ENCODE measurements around the gene FAM228B.

FAM228B gene

DNA sequence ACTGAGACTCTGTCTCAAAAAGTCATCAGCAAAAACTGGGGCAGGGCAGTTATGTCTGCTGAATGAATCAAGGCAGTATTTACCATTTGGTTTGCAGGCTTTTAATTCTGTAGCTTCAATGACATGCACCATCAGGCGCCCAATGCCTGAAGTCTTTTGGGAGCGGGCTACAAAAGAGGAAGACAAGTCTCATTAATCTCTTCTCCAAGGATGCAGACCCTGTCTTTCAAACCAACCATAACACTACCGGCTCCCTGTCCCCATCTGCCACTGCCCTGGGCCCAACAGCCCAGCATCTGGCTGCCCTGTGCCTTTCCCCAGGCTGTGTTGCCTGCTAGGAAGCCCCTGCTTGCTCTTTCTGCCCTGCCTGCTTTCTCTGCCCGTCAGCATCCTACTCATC, 81.9 kb downstream of the FAM228B start:
- no peaks in the 10 kb centered on the region for H3K4me1 ChIP-seq (ENCODE audit: control insufficient read depth, insufficient read depth, low read length)
- no peak for DNase-seq (ENCODE audit: low read depth)
- H3K9me3 ChIP-seq (ENCODE audit: control insufficient read depth, low read length): no peaks in the 10 kb centered on the region
- peaks cover 45% of the 10 kb centered on the region for H3K36me3 ChIP-seq (ENCODE audit: control insufficient read depth, insufficient read depth, low read length, severe bottlenecking)
- H3K27me3 ChIP-seq (replicated peaks; ENCODE audit: control insufficient read depth, insufficient read depth, low read length): no peaks in the 10 kb centered on the region
- H3K4me3 ChIP-seq (ENCODE audit: low read length): no peak overlapping the region
- H3K9ac ChIP-seq (ENCODE audit: low read length): no peak overlapping the region

DNA sequence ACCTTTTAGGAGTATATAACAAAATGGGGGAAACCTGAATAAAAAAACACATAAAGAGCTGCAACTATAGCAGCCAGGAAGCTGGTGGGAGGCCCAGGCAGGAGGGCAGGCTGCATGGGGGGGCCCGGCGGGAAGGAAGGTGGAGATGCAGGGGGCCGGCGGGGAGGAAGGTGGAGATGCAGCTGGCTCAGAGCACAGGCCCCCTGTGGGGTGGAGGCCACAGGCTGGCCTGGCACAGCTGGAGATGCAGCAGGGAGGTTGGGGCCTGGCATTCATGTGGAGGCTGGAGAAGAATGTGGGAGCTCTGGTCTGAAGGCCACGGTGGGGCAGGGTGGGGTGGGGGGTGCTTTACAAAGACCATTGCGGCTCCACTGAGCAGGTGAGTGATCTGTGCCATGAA, 83.0 kb downstream of the FAM228B start:
- peaks cover 45% of the 10 kb centered on the region for H3K36me3 ChIP-seq (ENCODE audit: control insufficient read depth, insufficient read depth, low read length, severe bottlenecking)
- no peaks in the 10 kb centered on the region for H3K4me1 ChIP-seq (ENCODE audit: control insufficient read depth, insufficient read depth, low read length)
- H3K9ac ChIP-seq (ENCODE audit: low read length): no peak overlapping the region
- no peak for DNase-seq (ENCODE audit: low read depth)
- H3K4me3 ChIP-seq (ENCODE audit: low read length): no peak overlapping the region
- H3K27me3 ChIP-seq (replicated peaks; ENCODE audit: control insufficient read depth, insufficient read depth, low read length): no peaks in the 10 kb centered on the region
- no peaks in the 10 kb centered on the region for H3K9me3 ChIP-seq (ENCODE audit: control insufficient read depth, low read length)

GRCh38 chr2:24206714-24207113, 83.4 kb downstream of the FAM228B start:
- Histone ChIP-seq H3K36me3 (ENCODE audit: control insufficient read depth, insufficient read depth, low read length, severe bottlenecking) (peaks cover 49% of the 10 kb centered on the region), H3K9me3 (ENCODE audit: control insufficient read depth, low read length) (no peaks in the 10 kb centered on the region), H3K4me3 (ENCODE audit: low read length) (no peak overlapping the region), H3K9ac (ENCODE audit: low read length) (no peak overlapping the region), H3K27me3 (replicated peaks; ENCODE audit: control insufficient read depth, insufficient read depth, low read length) (no peaks in the 10 kb centered on the region), H3K4me1 (ENCODE audit: control insufficient read depth, insufficient read depth, low read length) (no peaks in the 10 kb centered on the region)
- no peak for DNase-seq (ENCODE audit: low read depth)

GRCh38 chr2:24207359-24207758, 84.1 kb downstream of the FAM228B start:
- Histone ChIP-seq H3K9me3 (ENCODE audit: control insufficient read depth, low read length) (no peaks in the 10 kb centered on the region), H3K27me3 (replicated peaks; ENCODE audit: control insufficient read depth, insufficient read depth, low read length) (no peaks in the 10 kb centered on the region), H3K9ac (ENCODE audit: low read length) (no peak overlapping the region), H3K4me1 (ENCODE audit: control insufficient read depth, insufficient read depth, low read length) (no peaks in the 10 kb centered on the region), H3K36me3 (ENCODE audit: control insufficient read depth, insufficient read depth, low read length, severe bottlenecking) (peaks cover 55% of the 10 kb centered on the region), H3K4me3 (ENCODE audit: low read length) (no peak overlapping the region)
- no peak for DNase-seq (ENCODE audit: low read depth)

DNA sequence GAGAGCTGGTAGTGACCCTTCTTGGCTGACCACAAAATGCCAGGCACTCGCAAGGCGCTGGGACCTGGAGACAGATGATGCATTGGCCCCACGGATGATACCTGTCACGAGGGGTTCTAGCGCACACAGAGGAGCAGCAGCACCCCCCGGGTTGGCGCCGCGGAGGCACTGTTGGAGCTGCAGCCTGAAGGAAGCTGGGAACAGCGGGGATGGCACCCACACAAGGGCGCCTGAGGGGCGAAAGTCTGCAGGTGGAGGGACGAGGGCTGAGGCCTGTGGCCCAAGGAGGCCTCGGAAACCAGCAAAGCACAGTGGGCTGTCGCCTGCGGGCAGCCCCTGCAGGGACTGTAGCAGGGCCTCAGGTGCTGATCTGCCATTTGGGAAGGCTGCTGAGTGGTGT, 85.2 kb downstream of the FAM228B start:
- Histone ChIP-seq H3K4me3 (ENCODE audit: low read length) (no peak overlapping the region), H3K9ac (ENCODE audit: low read length) (no peak overlapping the region), H3K36me3 (ENCODE audit: control insufficient read depth, insufficient read depth, low read length, severe bottlenecking) (peaks cover 53% of the 10 kb centered on the region), H3K4me1 (ENCODE audit: control insufficient read depth, insufficient read depth, low read length) (no peaks in the 10 kb centered on the region), H3K27me3 (replicated peaks; ENCODE audit: control insufficient read depth, insufficient read depth, low read length) (no peaks in the 10 kb centered on the region), H3K9me3 (ENCODE audit: control insufficient read depth, low read length) (no peaks in the 10 kb centered on the region)
- no peak for DNase-seq (ENCODE audit: low read depth)

GRCh38 chr2:24209389-24210105, 86.3 kb downstream of the FAM228B start:
- Histone ChIP-seq H3K9ac (ENCODE audit: low read length) (no peak overlapping the region), H3K4me3 (ENCODE audit: low read length) (no peak overlapping the region), H3K4me1 (ENCODE audit: control insufficient read depth, insufficient read depth, low read length) (no peaks in the 10 kb centered on the region), H3K9me3 (ENCODE audit: control insufficient read depth, low read length) (no peaks in the 10 kb centered on the region), H3K36me3 (ENCODE audit: control insufficient read depth, insufficient read depth, low read length, severe bottlenecking) (peaks cover 49% of the 10 kb centered on the region), H3K27me3 (replicated peaks; ENCODE audit: control insufficient read depth, insufficient read depth, low read length) (no peaks in the 10 kb centered on the region)
- DNase-seq (ENCODE audit: low read depth): no peak

DNA sequence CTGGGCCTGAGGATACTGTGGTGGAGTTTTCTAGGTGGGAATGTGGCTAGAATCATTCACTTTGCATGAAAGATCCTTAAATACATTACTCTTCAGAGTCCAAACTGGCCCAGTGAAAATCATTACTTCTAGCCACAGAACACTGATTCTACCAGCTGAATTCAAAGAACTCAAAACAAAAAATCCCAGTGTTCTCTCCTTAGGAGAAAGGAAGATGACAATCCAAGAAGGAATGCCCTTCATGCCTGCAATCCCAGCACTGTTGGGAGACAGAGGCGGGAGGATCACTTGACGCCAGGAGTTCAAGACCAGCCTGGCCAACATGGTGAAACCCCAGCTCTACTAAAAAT, 86.8 kb downstream of the FAM228B start:
- no peaks in the 10 kb centered on the region for H3K9me3 ChIP-seq (ENCODE audit: control insufficient read depth, low read length)
- DNase-seq (ENCODE audit: low read depth): no peak
- H3K4me1 ChIP-seq (ENCODE audit: control insufficient read depth, insufficient read depth, low read length): no peaks in the 10 kb centered on the region
- no peak overlapping the region for H3K4me3 ChIP-seq (ENCODE audit: low read length)
- H3K9ac ChIP-seq (ENCODE audit: low read length): no peak overlapping the region
- H3K36me3 ChIP-seq (ENCODE audit: control insufficient read depth, insufficient read depth, low read length, severe bottlenecking): peaks cover 48% of the 10 kb centered on the region
- no peaks in the 10 kb centered on the region for H3K27me3 ChIP-seq (replicated peaks; ENCODE audit: control insufficient read depth, insufficient read depth, low read length)

- Histone ChIP-seq H3K4me3 (ENCODE audit: low read length) (no peak overlapping the region), H3K9me3 (ENCODE audit: control insufficient read depth, low read length) (no peaks in the 10 kb centered on the region), H3K36me3 (ENCODE audit: control insufficient read depth, insufficient read depth, low read length, severe bottlenecking) (peaks cover 46% of the 10 kb centered on the region), H3K9ac (ENCODE audit: low read length) (no peak overlapping the region), H3K27me3 (replicated peaks; ENCODE audit: control insufficient read depth, insufficient read depth, low read length) (no peaks in the 10 kb centered on the region), H3K4me1 (ENCODE audit: control insufficient read depth, insufficient read depth, low read length) (no peaks in the 10 kb centered on the region)
- no peak for DNase-seq (ENCODE audit: low read depth)
These were observed 87.5 kb downstream of the FAM228B start for GRCh38 chr2:24210723-24211122.

DNA sequence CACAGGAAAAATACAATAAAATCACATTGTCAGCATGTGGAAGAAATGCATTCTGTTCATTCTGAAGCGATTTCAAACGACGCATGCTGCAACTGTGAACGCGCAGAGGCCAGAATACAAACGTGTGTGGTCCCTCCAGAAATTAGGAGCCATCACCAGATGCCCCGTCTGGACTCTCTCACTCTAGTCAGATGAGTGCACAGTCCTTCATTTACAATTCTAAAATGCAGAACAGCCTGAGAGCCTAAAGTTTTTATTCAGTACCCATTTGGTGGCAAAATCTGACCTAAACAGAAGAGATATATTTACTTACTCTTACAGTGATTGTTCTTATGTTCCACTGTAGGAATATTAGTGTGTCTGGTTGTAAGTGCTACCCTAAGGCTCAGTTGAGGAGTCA, 88.1 kb downstream of the FAM228B start:
- H3K4me1 ChIP-seq (ENCODE audit: control insufficient read depth, insufficient read depth, low read length): no peaks in the 10 kb centered on the region
- no peak overlapping the region for H3K9ac ChIP-seq (ENCODE audit: low read length)
- H3K36me3 ChIP-seq (ENCODE audit: control insufficient read depth, insufficient read depth, low read length, severe bottlenecking): peaks cover 53% of the 10 kb centered on the region
- DNase-seq (ENCODE audit: low read depth): no peak
- H3K9me3 ChIP-seq (ENCODE audit: control insufficient read depth, low read length): no peaks in the 10 kb centered on the region
- no peaks in the 10 kb centered on the region for H3K27me3 ChIP-seq (replicated peaks; ENCODE audit: control insufficient read depth, insufficient read depth, low read length)
- no peak overlapping the region for H3K4me3 ChIP-seq (ENCODE audit: low read length)

GRCh38 chr2:24214880-24215279, 91.6 kb downstream of the FAM228B start:
- H3K4me1 ChIP-seq (ENCODE audit: control insufficient read depth, insufficient read depth, low read length): no peaks in the 10 kb centered on the region
- H3K9ac ChIP-seq (ENCODE audit: low read length): no peak overlapping the region
- no peak overlapping the region for H3K4me3 ChIP-seq (ENCODE audit: low read length)
- no peak for DNase-seq (ENCODE audit: low read depth)
- H3K36me3 ChIP-seq (ENCODE audit: control insufficient read depth, insufficient read depth, low read length, severe bottlenecking): peaks cover 42% of the 10 kb centered on the region
- no peaks in the 10 kb centered on the region for H3K27me3 ChIP-seq (replicated peaks; ENCODE audit: control insufficient read depth, insufficient read depth, low read length)
- no peaks in the 10 kb centered on the region for H3K9me3 ChIP-seq (ENCODE audit: control insufficient read depth, low read length)

Data from adipocyte (in vitro differentiated cells).